Measurements from ENCODE around the gene SLC35F1.

Gene SLC35F1

DNA sequence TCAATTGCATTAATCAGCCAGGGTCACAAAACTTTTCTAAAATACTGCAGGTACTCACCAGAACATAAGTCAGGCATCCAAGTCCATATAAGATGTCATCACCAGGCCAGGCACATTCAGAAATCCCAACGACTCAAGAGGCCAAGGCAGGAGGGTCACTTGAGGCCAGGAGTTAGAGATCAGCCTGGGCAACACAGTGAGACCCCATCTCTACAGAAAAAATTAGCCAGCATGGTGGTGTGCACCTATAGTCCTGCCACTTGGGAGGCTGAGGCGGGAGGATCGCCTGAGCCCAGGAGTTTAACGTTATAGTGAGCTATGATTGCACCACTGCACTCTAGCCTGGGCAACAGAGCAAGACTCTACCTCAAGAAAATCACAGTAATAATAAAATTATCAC is 362.6 kb downstream of the SLC35F1 start:
- H3K4me3 ChIP-seq (ENCODE audit: low read depth, low read length) = no peak overlapping the region
- ChIA-PET POLR2A (no interaction called here), CTCF (interaction anchor here (1.2 to 2.2 kb wide), 2 partner anchors 20 to 429 kb away, joined by 3 to 6 read pairs; no protein-coding TSS in a partner anchor)
- peaks cover 0 to 5% of the 10 kb centered on the region in 2 experiments; a peak in 1 of 3 replicates for H3K36me3 ChIP-seq (ENCODE audit: control insufficient read depth in 2 of 2, insufficient read depth in 1 of 2, low read length in 2 of 2)
- H3K27ac ChIP-seq (ENCODE audit: extremely low read depth, low read depth, low read length) = no peak overlapping the region
- H3K9me3 ChIP-seq (ENCODE audit: control insufficient read depth, insufficient read depth, low read depth, low read length) = no peaks in the 10 kb centered on the region
- TF ChIP-seq ZNF37A (tag by site-specific recombination; IDR thresholded peaks at IDR 0.05) = no peak
- no peak for TF ChIP-seq ZNF621 (tag by site-specific recombination; IDR thresholded peaks at IDR 0.05)
- no peak for TF ChIP-seq ZNF585B (tag by site-specific recombination; IDR thresholded peaks at IDR 0.05)
- TF ChIP-seq TCF7L2 (IDR thresholded peaks at IDR 0.05; ENCODE audit: borderline replicate concordance, low read depth, low read length) = no peak
- no peak for TF ChIP-seq KLF9 (tag by site-specific recombination; IDR thresholded peaks at IDR 0.05; ENCODE audit: low read depth)
- TF ChIP-seq ZNF792 (tag by site-specific recombination; IDR thresholded peaks at IDR 0.05) = no peak
- no peaks in the 10 kb centered on the region for H3K4me1 ChIP-seq (ENCODE audit: control insufficient read depth, insufficient read depth, low read length)

DNA sequence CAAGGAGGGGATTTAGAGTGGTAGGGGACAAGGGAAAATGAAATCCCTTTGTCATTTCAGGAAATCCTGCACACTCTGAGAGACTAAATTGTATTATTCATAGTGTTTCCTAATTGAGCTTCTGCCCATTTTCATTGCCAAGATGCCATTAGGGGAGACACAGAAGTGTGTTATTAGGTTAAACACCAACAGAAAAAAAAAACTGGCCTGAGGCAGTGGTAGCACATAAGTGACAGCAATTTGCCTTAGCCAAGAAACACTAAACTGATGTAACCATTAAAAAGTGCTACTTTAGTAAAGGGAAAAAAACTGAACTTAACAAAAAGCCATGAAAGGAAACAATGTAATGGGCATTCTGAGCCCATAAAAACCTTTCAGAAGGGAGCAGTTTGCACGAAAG is 370.6 kb downstream of the SLC35F1 start:
- Histone ChIP-seq H3K36me3 (ENCODE audit: control insufficient read depth in 2 of 2, insufficient read depth in 1 of 2, low read length in 2 of 2) (no peaks in the 10 kb centered on the region), H3K4me3 (ENCODE audit: low read depth, low read length) (no peak overlapping the region), H3K27ac (ENCODE audit: extremely low read depth, low read depth, low read length) (no peak overlapping the region), H3K4me1 (ENCODE audit: control insufficient read depth, insufficient read depth, low read length) (no peaks in the 10 kb centered on the region), H3K9me3 (ENCODE audit: control insufficient read depth, insufficient read depth, low read depth, low read length) (no peaks in the 10 kb centered on the region)
- ChIA-PET CTCF (interaction anchor here (1.1 kb wide), 1 partner anchor 124 kb away, joined by 4 read pairs; no protein-coding TSS in a partner anchor), POLR2A (no interaction called here)
- TF ChIP-seq ZSCAN23 (tag by site-specific recombination; IDR thresholded peaks at IDR 0.05) (no peak), ZNF274 (IDR thresholded peaks at IDR 0.05; ENCODE audit: low read length) (no peak), ZNF274 (tag by site-specific recombination; IDR thresholded peaks at IDR 0.05; ENCODE audit: borderline replicate concordance) (no peak), ZNF311 (tag by site-specific recombination; IDR thresholded peaks at IDR 0.05; ENCODE audit: borderline replicate concordance) (no peak), ZBTB7A (tag by site-specific recombination; IDR thresholded peaks at IDR 0.05; ENCODE audit: low read depth) (no peak), ZNF621 (tag by site-specific recombination; IDR thresholded peaks at IDR 0.05) (no peak), ZNF19 (tag by site-specific recombination; IDR thresholded peaks at IDR 0.05; ENCODE audit: low read depth) (no peak), SCRT1 (tag by site-specific recombination; IDR thresholded peaks at IDR 0.05; ENCODE audit: borderline replicate concordance) (no peak), ZNF335 (tag by site-specific recombination; conservative IDR thresholded peaks at IDR 0.05) (no peak), GLI4 (tag by site-specific recombination; IDR thresholded peaks at IDR 0.05) (no peak), HOXD13 (CRISPR knock-in tag; IDR thresholded peaks at IDR 0.05; ENCODE audit: borderline replicate concordance) (no peak), ZNF24 (tag by site-specific recombination; IDR thresholded peaks at IDR 0.05) (no peak), ZFP69B (tag by site-specific recombination; IDR thresholded peaks at IDR 0.05) (no peak), ZNF394 (tag by site-specific recombination; IDR thresholded peaks at IDR 0.05; ENCODE audit: borderline replicate concordance) (no peak), ZFP3 (tag by site-specific recombination; IDR thresholded peaks at IDR 0.05; ENCODE audit: low read depth) (no peak), ZNF548 (tag by site-specific recombination; IDR thresholded peaks at IDR 0.05) (no peak), YY2 (tag by site-specific recombination; IDR thresholded peaks at IDR 0.05) (no peak), ZBTB17 (tag by site-specific recombination; IDR thresholded peaks at IDR 0.05) (no peak)
- TF ChIP-seq, protein P1, sequence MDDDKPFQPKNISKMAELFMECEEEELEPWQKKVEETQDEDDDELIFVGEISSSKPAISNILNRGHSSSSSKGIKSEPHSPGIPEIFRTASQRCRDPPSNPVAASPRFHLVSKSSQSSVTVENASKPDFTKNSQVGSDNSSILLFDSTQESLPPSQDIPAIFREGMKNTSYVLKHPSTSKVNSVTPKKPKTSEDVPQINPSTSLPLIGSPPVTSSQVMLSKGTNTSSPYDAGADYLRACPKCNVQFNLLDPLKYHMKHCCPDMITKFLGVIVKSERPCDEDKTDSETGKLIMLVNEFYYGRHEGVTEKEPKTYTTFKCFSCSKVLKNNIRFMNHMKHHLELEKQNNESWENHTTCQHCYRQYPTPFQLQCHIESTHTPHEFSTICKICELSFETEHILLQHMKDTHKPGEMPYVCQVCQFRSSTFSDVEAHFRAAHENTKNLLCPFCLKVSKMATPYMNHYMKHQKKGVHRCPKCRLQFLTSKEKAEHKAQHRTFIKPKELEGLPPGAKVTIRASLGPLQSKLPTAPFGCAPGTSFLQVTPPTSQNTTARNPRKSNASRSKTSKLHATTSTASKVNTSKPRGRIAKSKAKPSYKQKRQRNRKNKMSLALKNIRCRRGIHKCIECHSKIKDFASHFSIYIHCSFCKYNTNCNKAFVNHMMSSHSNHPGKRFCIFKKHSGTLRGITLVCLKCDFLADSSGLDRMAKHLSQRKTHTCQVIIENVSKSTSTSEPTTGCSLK (tag by site-specific recombination; IDR thresholded peaks at IDR 0.05) = no peak
- TF ChIP-seq, protein P2, sequence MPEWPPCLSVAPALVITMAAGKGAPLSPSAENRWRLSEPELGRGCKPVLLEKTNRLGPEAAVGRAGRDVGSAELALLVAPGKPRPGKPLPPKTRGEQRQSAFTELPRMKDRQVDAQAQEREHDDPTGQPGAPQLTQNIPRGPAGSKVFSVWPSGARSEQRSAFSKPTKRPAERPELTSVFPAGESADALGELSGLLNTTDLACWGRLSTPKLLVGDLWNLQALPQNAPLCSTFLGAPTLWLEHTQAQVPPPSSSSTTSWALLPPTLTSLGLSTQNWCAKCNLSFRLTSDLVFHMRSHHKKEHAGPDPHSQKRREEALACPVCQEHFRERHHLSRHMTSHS (tag by site-specific recombination; IDR thresholded peaks at IDR 0.05) = no peak
